ENCODE results near the gene ABCA4. TPM values are rescaled to one million over a fixed set of nuclear protein-coding genes. Genes with fewer than 3 reads are reported as not detected.

ABCA4 gene
- total RNA-seq, 1 experiment from 2014 or later, result not detected

- Mint-ChIP-seq H3K9me3 (ENCODE audit: unreplicated experiment) (no peaks in the 10 kb centered on the region), H3K27me3 (ENCODE audit: insufficient read depth, unreplicated experiment) (no peaks in the 10 kb centered on the region), H3K36me3 (ENCODE audit: insufficient read depth, unreplicated experiment) (no peaks in the 10 kb centered on the region), H3K27ac (ENCODE audit: low read depth, unreplicated experiment) (no peak overlapping the region), H3K4me1 (ENCODE audit: insufficient read depth, unreplicated experiment) (no peaks in the 10 kb centered on the region), H3K4me3 (ENCODE audit: unreplicated experiment) (no peak overlapping the region)
- no peak for DNase-seq (ENCODE audit: unreplicated experiment)
- POLR2A ChIA-PET, result no interaction called here
- intact Hi-C loops (cut with micrococcal nuclease), result no loop called here
- no TSS peak for BruUV-seq (replicated peaks)
- no peak for TF ChIP-seq CTCF (IDR thresholded peaks at IDR 0.05; ENCODE audit: unreplicated experiment)
- CTCF ChIA-PET, result no interaction called here
Observed at GRCh38 chr1:94115254-94115899, 5.6 kb downstream of the ABCA4 start.

- POLR2A ChIA-PET, result no interaction called here
- no peak for TF ChIP-seq CTCF (IDR thresholded peaks at IDR 0.05; ENCODE audit: unreplicated experiment)
- H3K9me3 Mint-ChIP-seq (ENCODE audit: unreplicated experiment), result no peaks in the 10 kb centered on the region
- H3K4me3 Mint-ChIP-seq (ENCODE audit: unreplicated experiment), result no peak overlapping the region
- no peak overlapping the region for H3K27ac Mint-ChIP-seq (ENCODE audit: low read depth, unreplicated experiment)
- intact Hi-C loops (cut with micrococcal nuclease), result no loop called here
- H3K36me3 Mint-ChIP-seq (ENCODE audit: insufficient read depth, unreplicated experiment), result peaks cover 5% of the 10 kb centered on the region
- no peaks in the 10 kb centered on the region for H3K4me1 Mint-ChIP-seq (ENCODE audit: insufficient read depth, unreplicated experiment)
- CTCF ChIA-PET, result no interaction called here
- no peak for DNase-seq (ENCODE audit: unreplicated experiment)
- no TSS peak for BruUV-seq (replicated peaks)
- H3K27me3 Mint-ChIP-seq (ENCODE audit: insufficient read depth, unreplicated experiment), result no peaks in the 10 kb centered on the region
Observed at GRCh38 chr1:94113589-94114226, 7.2 kb downstream of the ABCA4 start.

GRCh38 chr1:94111879-94112278 lies 9.1 kb downstream of the ABCA4 start:
- intact Hi-C loops (cut with micrococcal nuclease), result no loop called here
- ChIA-PET CTCF (no interaction called here), POLR2A (no interaction called here)
- Mint-ChIP-seq H3K27ac (ENCODE audit: low read depth, unreplicated experiment) (no peak overlapping the region), H3K4me3 (ENCODE audit: unreplicated experiment) (no peak overlapping the region), H3K9me3 (ENCODE audit: unreplicated experiment) (no peaks in the 10 kb centered on the region), H3K27me3 (ENCODE audit: insufficient read depth, unreplicated experiment) (peaks cover 18% of the 10 kb centered on the region), H3K4me1 (ENCODE audit: insufficient read depth, unreplicated experiment) (no peaks in the 10 kb centered on the region), H3K36me3 (ENCODE audit: insufficient read depth, unreplicated experiment) (peaks cover 5% of the 10 kb centered on the region)
- DNase-seq (ENCODE audit: unreplicated experiment), result no peak
- no TSS peak for BruUV-seq (replicated peaks)
- no peak for TF ChIP-seq CTCF (IDR thresholded peaks at IDR 0.05; ENCODE audit: unreplicated experiment)

- intact Hi-C loops (cut with micrococcal nuclease), result no loop called here
- POLR2A ChIA-PET, result no interaction called here
- no peaks in the 10 kb centered on the region for H3K9me3 Mint-ChIP-seq (ENCODE audit: unreplicated experiment)
- no peak for DNase-seq (ENCODE audit: unreplicated experiment)
- no peaks in the 10 kb centered on the region for H3K4me1 Mint-ChIP-seq (ENCODE audit: insufficient read depth, unreplicated experiment)
- H3K36me3 Mint-ChIP-seq (ENCODE audit: insufficient read depth, unreplicated experiment), result peaks cover 5% of the 10 kb centered on the region
- H3K27ac Mint-ChIP-seq (ENCODE audit: low read depth, unreplicated experiment), result no peak overlapping the region
- no peak for TF ChIP-seq CTCF (IDR thresholded peaks at IDR 0.05; ENCODE audit: unreplicated experiment)
- H3K4me3 Mint-ChIP-seq (ENCODE audit: unreplicated experiment), result no peak overlapping the region
- CTCF ChIA-PET, result no interaction called here
- peaks cover 23% of the 10 kb centered on the region for H3K27me3 Mint-ChIP-seq (ENCODE audit: insufficient read depth, unreplicated experiment)
- BruUV-seq (replicated peaks), result no TSS peak
Observed at GRCh38 chr1:94110946-94111740, 9.8 kb downstream of the ABCA4 start.
